HG03378 (cell line): ENCODE results near the gene FAM83E.
"Not testable (repeated sequence)": the region's sequence is repeated elsewhere in the genome, so short reads cannot be mapped to it uniquely, and the experiment has no call there.

Experiments
- ATAC-seq: cut with Tn5 transposase; IDR thresholded peaks from one replicate; pipeline ENCODE4 v1.9.1; 2021; ENCODE audit warnings: mild to moderate bottlenecking, moderate library complexity; ENCODE audit not compliant: unreplicated experiment

The FAM83E gene

GRCh38 chr19:48642862-48643261 lies 28.0 kb upstream of the FAM83E start:
- ATAC-seq, result no peak

- ATAC-seq, result no peak
Observed at GRCh38 chr19:48641850-48642249, 27.0 kb upstream of the FAM83E start.

- ATAC-seq, result no peak
Observed at GRCh38 chr19:48639483-48640375, 24.9 kb upstream of the FAM83E start.

GRCh38 chr19:48638831-48639381 lies 24.0 kb upstream of the FAM83E start:
- no peak for ATAC-seq

- ATAC-seq, result peak; percentile 28
Observed at GRCh38 chr19:48637948-48638830, 23.3 kb upstream of the FAM83E start.

GRCh38 chr19:48637449-48637947 lies 22.6 kb upstream of the FAM83E start:
- peak; percentile 62 for ATAC-seq

GRCh38 chr19:48636859-48637448 lies 22.1 kb upstream of the FAM83E start, which contains the start of gene DBP:
Gene DBP (minus strand): TSS chr19:48637379. CDS start chr19:48636994, 385 bp downstream.
- no peak for ATAC-seq

GRCh38 chr19:48635966-48636858 lies 21.3 kb upstream of the FAM83E start:
- ATAC-seq, result no peak

GRCh38 chr19:48635263-48635965 lies 20.5 kb upstream of the FAM83E start:
- ATAC-seq, result no peak

GRCh38 chr19:48634424-48635262 lies 19.8 kb upstream of the FAM83E start:
- ATAC-seq, result no peak

- no peak for ATAC-seq
Observed at GRCh38 chr19:48634036-48634342, 19.1 kb upstream of the FAM83E start.

- no peak for ATAC-seq
Observed at GRCh38 chr19:48633148-48634035, 18.5 kb upstream of the FAM83E start.

GRCh38 chr19:48632692-48633147 lies 17.8 kb upstream of the FAM83E start:
- ATAC-seq, result no peak

GRCh38 chr19:48632286-48632685 lies 17.4 kb upstream of the FAM83E start:
- not testable (repeated sequence) for ATAC-seq

GRCh38 chr19:48631225-48631624 lies 16.3 kb upstream of the FAM83E start:
- no peak for ATAC-seq

- ATAC-seq, result no peak
Observed at GRCh38 chr19:48630296-48631063, 15.6 kb upstream of the FAM83E start.
